Loucy (cell line): ENCODE measurements around the gene MICU1.

ENCODE experiments used
- H2AFZ ChIP-seq: fragments of 200-600 bp; sonication (generic); 2 replicates; pipeline ENCODE4 v1.6.0; 2016; ENCODE audit warnings: antibody characterized with exemption, mild to moderate bottlenecking, low read length, moderate library complexity
- H3F3A ChIP-seq: fragments of 200-600 bp; 2 replicates; pipeline ENCODE4 v1.6.0; 2016; ENCODE audit warnings: antibody characterized with exemption, low read depth, mild to moderate bottlenecking
- H3K27me3 ChIP-seq: fragments of 200-600 bp; sonication (generic); 2 replicates; pipeline ENCODE4 v1.6.1; 2014; ENCODE audit warnings: low read length, mild to moderate bottlenecking; ENCODE audit not compliant: insufficient read depth, poor library complexity, severe bottlenecking
- H3K36me3 ChIP-seq: fragments of 200-600 bp; sonication (generic); 2 replicates; pipeline ENCODE4 v1.6.1; 2016; ENCODE audit warnings: low read length; ENCODE audit not compliant: insufficient read depth
- H3K4me1 ChIP-seq: fragments of 200-600 bp; sonication (generic); 2 replicates; pipeline ENCODE4 v1.5.1; 2014; ENCODE audit warnings: low read length, mild to moderate bottlenecking; ENCODE audit not compliant: insufficient read depth, poor library complexity, severe bottlenecking
- H3K4me2 ChIP-seq: fragments of 200-600 bp; sonication (generic); 2 replicates; pipeline ENCODE4 v1.6.0; 2014; ENCODE audit warnings: antibody characterized with exemption, low read length, low read depth, mild to moderate bottlenecking; ENCODE audit not compliant: poor library complexity, severe bottlenecking
- H3K4me3 ChIP-seq: fragments of 200-600 bp; sonication (generic); 2 replicates; pipeline ENCODE4 v1.5.1; 2014; ENCODE audit warnings: low read length, mild to moderate bottlenecking, mixed read lengths; ENCODE audit not compliant: poor library complexity, severe bottlenecking
- H3K79me2 ChIP-seq: fragments of 200-600 bp; sonication (generic); 2 replicates; pipeline ENCODE4 v1.6.1; 2014; ENCODE audit warnings: low read length; ENCODE audit not compliant: insufficient read depth
- H3K9ac ChIP-seq: fragments of 200-600 bp; sonication (generic); 2 replicates; pipeline ENCODE4 v1.6.0; 2014; ENCODE audit warnings: mild to moderate bottlenecking, low read depth, low read length, moderate library complexity; ENCODE audit not compliant: poor library complexity, severe bottlenecking
- H3K9me2 ChIP-seq: fragments of 200-600 bp; sonication (generic); replicated peaks from 2 replicates; pipeline ENCODE4 v1.6.1; 2016; ENCODE audit warnings: low read depth, low read length, mixed read lengths
- H3K9me3 ChIP-seq: fragments of 200-600 bp; sonication (generic); 2 replicates; pipeline ENCODE4 v1.6.1; 2014; ENCODE audit warnings: mild to moderate bottlenecking, antibody characterized with exemption, low read length, low read depth; ENCODE audit not compliant: insufficient read depth
- H4K20me1 ChIP-seq: fragments of 200-600 bp; sonication (generic); 2 replicates; pipeline ENCODE4 v1.6.0; 2014; ENCODE audit warnings: antibody characterized with exemption, low read length, mild to moderate bottlenecking; ENCODE audit not compliant: insufficient read depth, poor library complexity, severe bottlenecking
- EZH2phosphoT487 ChIP-seq: fragments of 200-600 bp; IDR thresholded peaks from 2 replicates; pipeline ENCODE4 v1.6.1; 2018; ENCODE audit warnings: antibody characterized with exemption, mild to moderate bottlenecking, moderate library complexity, borderline replicate concordance
- TF ChIP-seq, protein P1 (sequence below): fragments of 200-600 bp; sonication (generic); conservative IDR thresholded peaks from 2 replicates; pipeline ENCODE4 v1.5.1; 2014; ENCODE audit warnings: mild to moderate bottlenecking, antibody characterized with exemption, low read length

MICU1 gene

DNA sequence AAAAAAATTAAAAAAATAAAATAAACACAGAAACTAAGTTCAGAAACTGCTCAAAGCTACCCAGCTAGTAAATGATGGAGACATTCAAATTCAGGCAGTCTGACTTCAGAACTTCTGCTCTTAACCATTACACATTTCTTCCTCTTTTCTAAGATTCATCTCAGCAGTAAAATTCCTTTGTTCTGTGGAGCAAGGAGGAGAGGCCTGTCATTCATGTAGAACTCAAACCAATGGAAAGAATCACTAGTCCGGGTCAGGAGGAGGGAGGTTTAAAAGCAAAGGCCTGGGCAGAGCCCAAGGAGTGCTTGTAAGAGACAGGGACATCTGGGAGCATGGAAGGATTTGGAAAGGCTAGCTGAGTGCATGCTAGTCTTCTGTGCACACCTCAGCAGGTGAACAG is 233.3 kb downstream of the MICU1 start:
- Histone ChIP-seq H2AFZ (no peak overlapping the region), H3K9ac (no peak overlapping the region), H4K20me1 (no peaks in the 10 kb centered on the region), H3K4me3 (no peak overlapping the region), H3K4me2 (no peak overlapping the region), H3K79me2 (no peaks in the 10 kb centered on the region), H3K9me3 (no peaks in the 10 kb centered on the region), H3K9me2 (no peaks in the 10 kb centered on the region), H3K4me1 (no peaks in the 10 kb centered on the region), H3K36me3 (0 out of 2 replicates have a peak, but pooled peaks cover 2% of the 10 kb centered on the region), H3F3A (no peaks in the 10 kb centered on the region), H3K27me3 (no peaks in the 10 kb centered on the region)
- TF ChIP-seq, protein P1, sequence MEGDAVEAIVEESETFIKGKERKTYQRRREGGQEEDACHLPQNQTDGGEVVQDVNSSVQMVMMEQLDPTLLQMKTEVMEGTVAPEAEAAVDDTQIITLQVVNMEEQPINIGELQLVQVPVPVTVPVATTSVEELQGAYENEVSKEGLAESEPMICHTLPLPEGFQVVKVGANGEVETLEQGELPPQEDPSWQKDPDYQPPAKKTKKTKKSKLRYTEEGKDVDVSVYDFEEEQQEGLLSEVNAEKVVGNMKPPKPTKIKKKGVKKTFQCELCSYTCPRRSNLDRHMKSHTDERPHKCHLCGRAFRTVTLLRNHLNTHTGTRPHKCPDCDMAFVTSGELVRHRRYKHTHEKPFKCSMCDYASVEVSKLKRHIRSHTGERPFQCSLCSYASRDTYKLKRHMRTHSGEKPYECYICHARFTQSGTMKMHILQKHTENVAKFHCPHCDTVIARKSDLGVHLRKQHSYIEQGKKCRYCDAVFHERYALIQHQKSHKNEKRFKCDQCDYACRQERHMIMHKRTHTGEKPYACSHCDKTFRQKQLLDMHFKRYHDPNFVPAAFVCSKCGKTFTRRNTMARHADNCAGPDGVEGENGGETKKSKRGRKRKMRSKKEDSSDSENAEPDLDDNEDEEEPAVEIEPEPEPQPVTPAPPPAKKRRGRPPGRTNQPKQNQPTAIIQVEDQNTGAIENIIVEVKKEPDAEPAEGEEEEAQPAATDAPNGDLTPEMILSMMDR = no peak
- no peak for TF ChIP-seq EZH2phosphoT487

DNA sequence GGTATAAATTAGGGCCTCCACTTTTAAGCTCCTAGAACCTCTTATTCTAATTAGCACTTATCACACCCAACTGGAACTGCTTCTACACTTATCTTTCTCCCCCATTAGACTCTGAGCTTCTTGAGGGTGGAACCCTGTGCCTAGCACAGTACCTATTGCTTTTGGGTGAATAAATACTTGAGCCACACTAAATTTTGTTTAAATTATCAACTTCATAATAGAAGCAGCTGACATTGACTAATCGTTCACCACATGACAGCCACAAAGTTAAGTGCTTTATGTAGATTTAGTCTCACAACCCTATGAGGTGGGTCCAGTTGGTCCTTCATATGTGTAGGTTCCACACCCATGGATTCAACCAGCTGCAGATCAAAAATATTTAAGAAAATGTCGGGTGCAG is 235.1 kb downstream of the MICU1 start:
- Histone ChIP-seq H3K36me3 (0 out of 2 replicates have a peak, but pooled peaks cover 2% of the 10 kb centered on the region), H3K4me2 (no peak overlapping the region), H3K9me3 (no peaks in the 10 kb centered on the region), H4K20me1 (no peaks in the 10 kb centered on the region), H3K9ac (no peak overlapping the region), H3K4me1 (no peaks in the 10 kb centered on the region), H3F3A (no peaks in the 10 kb centered on the region), H3K27me3 (no peaks in the 10 kb centered on the region), H3K79me2 (no peaks in the 10 kb centered on the region), H3K4me3 (no peak overlapping the region), H2AFZ (no peak overlapping the region), H3K9me2 (no peaks in the 10 kb centered on the region)
- TF ChIP-seq, protein P1 = no peak
- TF ChIP-seq EZH2phosphoT487 = no peak

DNA sequence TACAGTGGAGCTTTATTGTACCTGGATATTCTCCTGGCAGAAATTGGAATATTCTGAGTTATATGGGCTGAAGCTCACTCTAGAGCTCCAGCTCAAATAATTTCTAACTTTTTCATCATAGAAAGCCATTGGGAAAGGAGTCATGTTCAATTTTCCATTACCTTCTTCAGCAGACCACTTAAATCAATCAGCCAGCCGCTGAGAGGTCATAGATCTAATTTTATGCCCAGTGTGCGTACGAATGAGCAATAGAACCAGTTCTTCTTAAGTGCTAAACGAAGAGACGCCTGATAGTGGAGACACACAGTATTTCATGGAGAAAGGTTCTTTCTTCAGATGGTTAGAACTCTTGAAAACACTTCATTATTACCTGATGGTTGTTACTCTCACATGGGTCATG is 236.2 kb downstream of the MICU1 start:
- TF ChIP-seq, protein P1 = no peak
- TF ChIP-seq EZH2phosphoT487 = no peak
- H3F3A ChIP-seq = no peaks in the 10 kb centered on the region
- 0 out of 2 replicates have a peak, but pooled peaks cover 2% of the 10 kb centered on the region for H3K36me3 ChIP-seq

More for the DNA sequence above, 236.2 kb downstream of the MICU1 start:
- Histone ChIP-seq H3K4me3 (no peak overlapping the region), H3K9me3 (no peaks in the 10 kb centered on the region), H3K9ac (no peak overlapping the region), H3K4me1 (no peaks in the 10 kb centered on the region), H2AFZ (no peak overlapping the region), H3K79me2 (no peaks in the 10 kb centered on the region), H3K9me2 (no peaks in the 10 kb centered on the region), H3K27me3 (no peaks in the 10 kb centered on the region), H3K4me2 (no peak overlapping the region), H4K20me1 (no peaks in the 10 kb centered on the region)
